ENCODE measurements around the gene ARHGAP15.
A peak's percentile ranks its signal among the peaks of the same experiment; 100 is the strongest.

Gene ARHGAP15

DNA sequence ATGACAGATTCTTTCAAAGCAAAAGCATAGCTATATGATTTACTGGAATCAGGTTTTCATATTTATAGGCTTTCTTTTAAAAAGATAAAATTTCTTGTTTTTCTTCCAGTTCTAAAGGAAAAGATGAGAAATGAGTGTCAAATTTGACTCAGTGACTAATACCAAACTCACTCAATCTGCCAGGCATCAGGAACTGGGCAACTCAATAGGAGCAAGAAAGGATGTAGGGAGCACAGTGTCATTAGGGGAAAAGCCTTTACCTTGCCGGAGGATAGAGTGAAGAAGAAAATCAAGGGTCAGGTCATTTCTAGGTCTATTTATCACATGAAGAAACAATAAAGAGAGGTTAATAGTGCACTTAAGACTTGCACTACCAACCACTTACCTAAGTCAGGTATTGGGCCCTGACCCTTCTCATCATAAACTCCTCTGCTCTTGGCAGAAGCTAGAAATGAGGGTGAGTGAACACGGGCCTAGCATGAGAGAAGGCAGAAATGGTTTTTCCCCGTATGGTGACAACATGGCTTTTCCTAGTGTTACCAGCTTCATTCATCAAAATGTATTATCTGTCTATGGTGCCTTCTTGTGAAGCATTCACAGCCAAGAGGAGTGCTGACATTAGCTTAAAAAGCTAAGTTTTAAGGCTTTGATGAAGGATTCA lies 151.0 kb downstream of the ARHGAP15 start:
- no peak for DNase-seq

DNA sequence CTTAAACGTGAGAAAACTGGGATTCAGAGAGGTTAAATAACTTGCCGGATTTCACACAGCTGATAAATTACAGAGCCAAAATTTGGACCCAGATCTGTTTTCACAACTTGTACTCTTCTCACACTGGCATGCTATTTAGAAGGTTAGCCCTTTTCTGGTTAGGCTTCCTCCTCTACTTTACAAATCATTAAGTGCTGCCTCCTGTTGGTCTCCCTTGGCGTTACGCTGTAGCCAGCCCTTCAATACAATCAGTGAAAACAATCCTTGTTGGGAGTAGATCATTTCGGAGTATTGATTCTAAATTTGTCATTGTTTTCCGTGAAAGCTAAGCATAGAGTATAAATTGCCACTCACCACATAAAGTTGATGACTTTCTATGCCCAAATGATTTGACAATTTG lies 153.5 kb downstream of the ARHGAP15 start:
- DNase-seq, result peak in 1 of 2 donors; percentile 36

DNA sequence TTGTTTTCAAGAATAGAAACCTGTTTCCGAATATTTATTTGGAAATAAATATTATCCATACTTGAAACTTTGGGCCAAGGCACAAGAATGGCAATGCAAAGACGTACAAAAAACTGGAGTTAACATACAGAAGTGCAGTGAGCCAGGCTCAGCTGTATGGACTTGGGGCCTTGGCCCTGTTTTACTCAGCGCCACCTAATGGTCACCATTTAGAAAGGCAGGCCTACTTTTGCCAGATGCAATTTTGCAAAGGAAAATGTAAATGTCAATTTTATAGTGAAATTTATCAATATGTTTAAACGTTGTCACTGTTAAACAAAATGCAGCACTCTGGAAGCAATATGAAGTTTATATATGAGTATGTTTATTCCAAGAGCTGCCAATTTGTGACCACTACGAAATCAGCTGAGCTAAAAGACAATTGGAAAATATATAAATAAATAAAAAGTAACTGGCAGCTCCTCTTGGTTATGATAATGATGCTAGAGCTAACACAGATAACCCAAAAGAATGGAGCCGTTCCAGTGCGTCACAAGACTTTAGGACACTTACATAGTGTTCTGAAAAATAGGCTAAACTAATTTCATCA lies 155.0 kb downstream of the ARHGAP15 start:
- peak; percentile 30 to 60 for DNase-seq

DNA sequence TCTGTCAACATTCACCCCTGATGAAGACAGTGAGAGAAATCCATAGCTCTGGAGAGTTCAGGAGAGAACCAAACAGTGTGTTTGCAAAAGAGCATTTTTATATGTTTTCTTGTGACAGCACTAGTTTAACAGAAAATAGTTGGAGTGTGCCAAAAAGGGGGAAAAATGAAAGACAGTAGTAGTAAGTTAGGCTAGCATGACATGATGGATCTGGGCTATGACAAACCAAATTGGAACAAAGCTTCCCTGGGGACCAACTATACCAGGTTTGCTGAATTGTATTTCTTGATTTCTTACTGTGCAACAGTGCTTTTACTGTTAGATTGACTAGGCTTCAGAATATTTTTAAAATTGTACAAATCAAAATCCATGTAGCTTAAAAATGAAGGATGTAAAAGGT lies 159.8 kb downstream of the ARHGAP15 start:
- DNase-seq, result no peak

DNA sequence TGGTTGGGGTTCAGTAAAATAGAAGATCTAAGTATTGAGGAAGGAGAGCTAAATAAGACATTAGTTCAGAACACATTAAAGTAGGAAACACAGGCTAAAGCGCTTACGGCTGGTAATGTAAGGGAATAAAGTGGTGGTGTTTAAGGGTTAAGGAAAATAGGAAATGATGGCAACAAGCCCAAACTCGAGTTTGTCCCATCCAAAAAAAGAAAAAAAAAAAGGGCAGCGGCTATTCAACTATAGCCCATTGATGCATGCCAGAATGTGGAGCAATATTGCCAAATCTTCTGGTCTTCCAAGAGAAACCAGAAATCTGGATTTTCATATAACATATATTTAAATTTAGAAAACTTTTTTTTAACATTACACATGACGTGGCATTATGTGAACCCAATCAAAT lies 161.0 kb downstream of the ARHGAP15 start:
- DNase-seq, result no peak

DNA sequence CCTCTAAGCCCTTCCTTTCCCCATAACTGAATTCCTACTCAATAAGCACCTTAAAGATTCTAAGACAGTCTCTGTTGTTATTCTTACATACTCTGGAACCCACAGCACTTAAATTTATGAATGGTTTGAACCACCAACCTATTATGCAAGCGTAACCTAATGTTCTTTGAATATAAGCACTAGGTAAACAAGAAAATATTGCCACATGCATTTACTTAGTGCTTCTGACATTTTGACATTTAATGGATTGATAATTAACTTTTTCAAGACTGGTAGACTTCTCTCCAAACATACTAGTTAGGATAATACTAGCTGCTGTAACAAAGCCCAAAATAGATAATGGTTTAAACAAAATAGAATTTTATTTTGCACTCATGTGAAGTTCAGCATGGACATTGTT lies 164.8 kb downstream of the ARHGAP15 start:
- no peak for DNase-seq

DNA sequence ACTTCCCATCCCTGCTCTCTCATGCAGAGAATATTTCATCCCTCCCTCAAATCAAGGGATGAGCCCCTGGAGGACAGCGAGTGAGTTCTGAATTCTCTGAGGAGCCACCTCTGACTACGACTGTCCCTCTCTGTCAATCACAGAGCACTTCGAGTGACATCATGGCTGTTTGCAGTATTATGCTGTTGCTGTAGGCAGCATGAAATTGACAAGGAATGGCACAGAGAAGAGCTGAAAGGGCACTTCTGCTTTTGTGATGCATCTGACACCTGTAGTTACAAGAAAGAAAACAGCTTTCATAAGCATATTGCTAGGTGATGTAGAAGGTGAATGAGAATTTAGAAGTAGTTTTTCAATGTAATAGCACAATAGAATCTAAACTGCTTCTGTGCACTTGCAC lies 166.9 kb downstream of the ARHGAP15 start:
- no peak for DNase-seq

DNA sequence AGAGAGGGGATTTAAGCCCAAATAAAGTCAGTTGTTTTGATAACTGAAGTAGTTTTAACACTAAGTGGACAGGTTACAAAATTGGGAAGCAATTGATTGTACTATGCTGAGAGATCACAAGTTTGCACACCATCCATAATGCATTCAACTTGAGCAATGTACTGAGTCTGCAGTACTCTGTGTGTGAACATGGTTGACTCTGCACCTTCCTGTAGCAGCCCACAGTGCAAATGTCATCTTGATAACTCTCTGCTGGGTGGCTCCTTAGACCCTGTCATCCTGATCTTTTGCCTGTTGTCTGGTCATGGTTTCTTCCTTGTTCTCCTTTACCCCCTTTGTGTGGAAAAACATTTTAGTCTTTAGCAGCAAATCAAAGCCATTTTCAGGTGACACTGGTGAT lies 168.0 kb downstream of the ARHGAP15 start:
- DNase-seq, result no peak

DNA sequence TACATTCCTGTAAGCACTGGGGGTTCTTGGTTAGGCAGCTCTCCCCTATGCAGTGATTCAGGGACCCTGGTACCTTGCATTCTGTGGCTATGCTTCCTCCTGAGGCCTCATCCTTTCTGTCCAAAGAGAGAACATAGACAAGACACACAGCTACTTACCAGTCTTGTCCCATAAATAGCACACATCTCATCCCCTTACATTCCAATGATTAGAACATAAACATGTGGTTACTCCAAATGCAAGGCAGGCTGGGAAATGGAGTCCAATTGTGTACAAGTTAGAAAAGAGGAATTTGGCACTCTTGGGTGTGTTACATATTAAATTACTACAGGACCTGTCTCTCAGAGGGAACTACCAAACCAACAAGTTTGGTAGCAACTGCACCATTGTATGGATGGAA lies 171.3 kb downstream of the ARHGAP15 start:
- DNase-seq, result no peak

DNA sequence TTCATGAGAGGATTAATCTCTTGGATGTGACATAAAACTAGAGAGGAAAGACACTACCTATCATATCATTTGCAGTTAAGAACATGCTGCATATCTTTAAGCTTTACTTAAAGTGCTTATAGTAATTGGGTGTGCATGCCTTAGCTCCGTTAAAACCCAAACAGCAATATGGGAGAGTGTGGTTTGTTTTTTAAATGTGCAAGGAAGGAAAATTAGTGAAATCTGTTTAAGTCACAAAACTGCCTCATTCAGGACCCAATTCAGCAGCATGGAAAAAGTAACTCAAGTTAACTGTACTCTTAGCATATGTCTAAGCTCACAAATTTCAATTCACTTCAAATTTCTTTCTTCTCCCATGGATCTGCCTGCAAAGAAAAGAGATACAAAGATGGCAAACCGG lies 182.2 kb downstream of the ARHGAP15 start:
- no peak for DNase-seq

DNA sequence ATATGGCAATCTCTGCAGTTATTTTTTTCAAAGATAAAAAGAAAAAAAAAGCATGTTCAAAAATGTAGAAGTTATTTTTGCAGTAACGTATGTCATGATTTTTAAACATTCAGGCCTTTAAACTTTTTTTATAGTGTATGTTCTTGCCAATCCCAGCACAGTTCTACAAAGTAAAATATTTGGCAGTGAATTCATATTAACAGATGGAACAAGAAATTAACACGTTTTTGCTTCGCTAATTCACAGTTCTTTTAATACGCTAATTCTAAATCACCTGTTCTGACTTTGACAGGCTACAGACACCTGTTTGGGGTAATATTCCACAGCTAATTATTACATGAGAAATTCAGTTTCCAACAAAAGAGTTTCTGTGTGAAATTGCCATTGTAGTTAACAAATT lies 183.2 kb downstream of the ARHGAP15 start:
- DNase-seq, result no peak

DNA sequence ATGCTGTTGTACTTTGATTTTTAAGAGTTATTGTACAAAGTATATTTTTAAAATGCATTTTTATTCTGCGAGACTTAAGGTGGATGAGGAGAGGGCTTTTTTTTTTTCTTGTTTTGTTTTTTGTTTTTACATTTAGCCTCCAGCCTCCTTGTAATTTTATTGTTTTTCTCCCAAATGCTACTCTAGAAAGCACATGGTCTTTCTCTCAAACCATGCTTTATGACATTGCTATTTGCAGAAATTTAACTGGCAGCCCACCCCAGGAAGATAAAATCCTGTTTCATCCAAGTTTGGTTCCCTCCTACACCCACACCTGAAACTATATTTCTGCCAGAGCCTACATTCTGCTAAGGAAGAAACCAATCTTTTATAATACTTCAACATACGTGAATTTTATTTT lies 184.6 kb downstream of the ARHGAP15 start:
- no peak for DNase-seq

DNA sequence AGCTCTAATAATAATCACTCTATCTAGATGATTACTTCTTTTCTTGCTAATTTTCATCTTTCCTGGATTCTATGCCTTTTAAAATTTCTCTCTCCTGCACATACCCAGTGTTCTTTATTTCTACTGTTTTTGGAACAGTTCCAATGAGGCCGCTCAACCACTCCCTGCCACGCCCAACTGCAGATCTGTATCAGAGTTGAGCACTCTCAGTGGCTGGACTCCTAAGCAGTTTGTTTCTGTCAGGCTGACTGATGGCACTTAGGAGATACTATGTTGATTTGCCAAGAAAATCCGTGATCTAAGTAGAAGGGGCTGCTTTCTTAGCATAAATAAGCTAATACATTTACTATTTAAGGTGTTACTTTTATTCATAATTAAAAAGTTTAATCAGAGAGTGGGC lies 192.8 kb downstream of the ARHGAP15 start:
- no peak for DNase-seq

DNA sequence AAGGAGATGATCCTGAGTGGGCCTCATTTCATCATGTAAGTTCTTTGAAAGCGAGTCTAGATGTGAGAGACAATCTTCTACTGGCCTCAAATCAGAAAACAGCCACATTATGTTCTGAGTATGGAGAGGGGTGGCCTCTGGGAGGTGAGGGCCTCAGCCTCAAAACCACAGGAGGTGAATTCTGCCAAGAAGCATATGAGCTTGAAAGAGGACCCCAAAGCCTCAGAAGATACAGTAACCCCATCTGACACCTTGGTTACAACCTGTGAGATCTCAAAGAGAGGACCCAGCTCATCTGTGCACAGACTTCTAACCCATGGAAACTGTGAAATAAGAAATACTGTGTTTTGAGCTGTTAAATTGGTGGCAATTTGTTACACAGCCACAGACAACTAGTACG lies 200.1 kb downstream of the ARHGAP15 start:
- DNase-seq, result peak in 1 of 2 donors; percentile 11

DNA sequence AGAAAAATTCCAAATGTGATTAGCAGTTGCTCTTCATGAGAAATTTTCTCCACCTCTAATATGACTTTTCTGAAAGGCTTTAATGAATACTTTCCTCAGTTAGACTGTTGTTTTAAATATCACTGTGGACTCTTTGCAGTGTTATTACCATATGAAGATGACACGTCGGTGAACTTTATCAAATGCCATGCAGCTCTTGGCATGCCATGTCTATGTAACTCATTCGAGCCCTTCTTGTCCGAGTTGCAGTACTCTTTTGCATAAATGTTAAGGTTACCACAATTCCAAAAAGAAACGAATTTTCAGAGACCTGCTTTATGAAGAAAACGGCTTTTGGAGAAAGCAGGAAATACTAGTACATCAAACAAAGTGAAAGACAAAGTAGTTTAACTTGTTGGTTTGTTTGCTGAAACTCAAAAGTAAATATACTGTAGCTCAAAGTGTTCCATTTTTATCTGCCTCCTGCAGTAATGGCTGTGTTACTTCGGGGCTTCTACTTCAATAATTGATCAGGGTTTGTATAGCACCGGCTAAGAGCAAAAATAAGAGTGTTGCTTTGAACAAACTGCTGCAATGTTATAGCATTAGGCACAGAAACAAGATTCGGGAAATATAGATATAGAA lies 204.1 kb downstream of the ARHGAP15 start:
- no peak for DNase-seq

DNA sequence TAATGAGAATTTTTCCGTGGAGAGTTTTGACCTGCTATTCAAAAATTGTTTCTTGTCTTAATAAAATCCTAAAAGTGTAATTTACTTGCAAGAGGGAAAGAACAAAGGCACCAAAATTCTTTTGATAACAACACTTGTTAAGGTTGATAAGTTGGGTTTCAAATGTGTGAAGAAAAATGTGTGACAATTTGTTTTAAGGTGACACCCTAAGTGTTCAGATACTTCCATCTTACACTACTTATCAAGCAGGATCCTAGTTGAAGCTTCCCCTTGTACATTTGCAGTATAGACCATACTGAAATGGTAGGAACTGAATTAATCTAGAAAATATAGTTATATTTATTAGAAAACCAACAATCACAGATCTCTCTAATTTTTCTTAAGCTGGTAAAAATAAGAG lies 204.6 kb downstream of the ARHGAP15 start:
- no peak for DNase-seq

DNA sequence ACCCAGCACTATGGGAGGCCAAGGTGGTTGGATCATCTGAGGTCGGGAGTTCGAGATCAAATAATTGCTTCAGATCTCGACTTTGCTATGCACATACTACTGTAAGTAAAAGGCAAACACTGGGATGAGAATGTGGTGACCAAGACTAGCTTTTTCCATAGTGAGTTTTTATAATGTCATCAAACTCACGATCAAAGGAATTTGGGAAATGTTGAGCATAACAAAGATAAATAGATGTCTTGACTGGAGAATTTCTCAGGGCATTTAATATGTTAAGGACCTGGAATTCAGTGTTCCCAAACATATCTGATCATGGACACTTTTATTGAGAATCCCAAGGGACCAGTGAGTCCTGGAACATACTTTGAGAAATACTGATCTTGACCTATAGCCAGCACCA lies 205.6 kb downstream of the ARHGAP15 start:
- DNase-seq, result no peak

DNA sequence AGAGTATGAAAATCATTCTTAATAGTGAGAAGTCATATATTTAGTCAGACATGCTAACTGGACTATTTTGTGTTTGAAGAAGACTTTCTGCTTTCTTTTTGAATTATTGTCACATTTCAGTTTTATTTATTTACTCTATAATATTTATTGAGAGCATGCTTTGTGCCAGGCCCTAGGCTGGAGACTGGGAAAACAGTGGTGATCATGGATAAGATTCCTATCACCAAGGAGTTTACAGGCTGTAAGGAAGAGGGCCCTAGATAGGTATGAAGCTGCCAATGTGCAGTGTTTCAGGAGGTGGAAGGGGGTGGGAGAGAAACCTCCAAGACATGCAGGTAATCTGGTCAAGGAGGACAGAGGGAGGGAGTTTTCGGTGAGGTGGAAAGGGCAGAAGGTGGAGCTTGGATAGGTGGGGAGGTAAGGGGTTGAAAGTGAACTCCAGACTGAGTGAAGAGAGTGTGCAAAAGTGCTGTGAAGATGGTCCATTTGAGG lies 207.5 kb downstream of the ARHGAP15 start:
- DNase-seq, result no peak

DNA sequence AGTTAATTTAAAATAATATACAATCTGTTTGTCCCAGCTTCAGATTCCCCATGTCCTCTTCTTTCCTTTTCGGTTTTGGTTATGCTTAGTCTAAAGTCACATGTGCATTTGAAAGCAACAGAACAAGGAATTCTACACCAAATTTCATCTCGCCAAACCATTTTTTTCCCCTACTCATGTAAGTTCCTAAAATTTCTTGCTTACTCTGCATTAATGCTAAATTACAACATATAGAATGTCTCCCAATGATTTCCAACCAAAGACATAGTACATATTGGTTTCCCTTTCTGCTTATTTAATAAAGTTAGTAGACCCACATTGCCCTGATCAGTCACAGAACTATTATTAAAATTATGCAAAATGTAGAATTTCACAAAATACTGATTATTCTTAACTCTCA lies 212.3 kb downstream of the ARHGAP15 start:
- no peak for DNase-seq

DNA sequence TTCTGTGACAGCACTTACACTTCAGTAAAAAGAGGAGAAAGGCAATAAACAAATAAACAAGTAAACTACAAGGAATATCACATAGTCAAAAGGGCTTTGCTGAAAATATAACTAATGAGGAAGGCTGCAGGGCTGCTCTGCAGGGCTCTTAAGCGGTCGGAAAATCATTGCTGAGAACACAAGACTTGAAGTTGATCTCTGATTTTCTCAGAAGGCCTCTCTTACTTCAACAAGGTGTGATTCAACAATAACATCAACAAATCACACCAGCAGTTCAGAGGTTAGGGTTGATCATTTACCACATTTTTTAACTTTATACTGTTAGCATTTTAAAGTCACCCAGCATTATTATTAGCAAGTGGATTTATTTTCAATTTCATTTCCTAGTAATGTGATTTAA lies 215.6 kb downstream of the ARHGAP15 start:
- DNase-seq, result no peak

DNA sequence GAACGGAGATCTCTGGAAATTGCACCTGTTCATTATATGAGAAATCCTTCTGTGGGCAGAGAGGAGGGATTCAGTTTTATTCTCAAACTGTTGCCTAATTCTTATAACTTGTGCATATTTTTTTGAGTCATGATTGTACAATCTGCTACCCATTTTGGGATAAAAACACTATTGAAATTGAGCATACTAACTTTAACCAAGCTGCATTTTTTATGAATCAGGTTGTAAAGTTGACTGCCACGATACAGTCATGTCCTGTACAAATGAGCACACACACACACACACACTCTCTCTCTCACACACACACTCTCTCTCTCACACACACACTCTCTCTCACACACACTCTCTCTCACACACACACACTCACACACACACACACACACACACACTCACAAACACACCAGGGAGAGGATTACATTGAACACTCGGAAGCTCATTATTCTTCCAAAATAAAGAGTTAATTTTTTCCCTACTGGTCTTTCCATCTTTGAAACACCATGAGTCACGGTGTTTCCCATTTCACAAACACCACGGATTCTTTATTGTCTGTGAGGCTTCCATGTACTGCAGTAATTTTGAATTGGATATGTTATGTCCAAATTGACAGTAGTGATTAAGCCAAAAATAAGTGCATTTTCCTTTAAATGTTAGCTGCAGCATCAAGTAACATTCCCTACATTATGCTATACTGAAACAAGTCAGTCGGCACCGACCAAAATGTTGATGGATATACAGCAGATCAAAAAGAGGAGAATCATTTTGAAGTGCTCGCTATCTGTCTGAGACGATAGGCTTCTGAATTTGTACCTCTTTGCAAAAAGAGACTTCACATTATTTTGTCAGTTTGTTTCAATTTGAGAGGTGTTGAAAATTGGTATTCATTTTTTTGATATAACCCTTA lies 216.9 kb downstream of the ARHGAP15 start:
- no peak for DNase-seq

DNA sequence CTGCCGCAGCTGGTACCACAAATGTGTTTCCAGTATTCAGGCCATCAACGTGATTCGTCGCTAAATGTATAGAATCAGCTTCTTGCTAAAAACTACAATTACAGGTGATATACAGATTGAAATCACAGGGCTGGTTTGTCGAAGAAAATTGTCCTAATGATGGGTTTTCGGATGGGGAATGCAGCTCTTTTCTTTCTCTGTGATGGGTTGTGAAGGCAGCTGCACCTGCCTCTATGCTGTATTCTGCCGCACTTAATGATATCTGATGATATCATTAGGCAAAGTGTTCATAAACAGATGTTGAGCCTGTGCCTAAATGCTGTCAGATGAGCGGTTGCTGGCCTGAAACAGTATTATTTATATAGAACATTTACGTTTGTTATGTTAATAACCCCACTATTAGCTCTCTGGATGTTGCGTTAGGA lies 218.1 kb downstream of the ARHGAP15 start:
- no peak for DNase-seq

DNA sequence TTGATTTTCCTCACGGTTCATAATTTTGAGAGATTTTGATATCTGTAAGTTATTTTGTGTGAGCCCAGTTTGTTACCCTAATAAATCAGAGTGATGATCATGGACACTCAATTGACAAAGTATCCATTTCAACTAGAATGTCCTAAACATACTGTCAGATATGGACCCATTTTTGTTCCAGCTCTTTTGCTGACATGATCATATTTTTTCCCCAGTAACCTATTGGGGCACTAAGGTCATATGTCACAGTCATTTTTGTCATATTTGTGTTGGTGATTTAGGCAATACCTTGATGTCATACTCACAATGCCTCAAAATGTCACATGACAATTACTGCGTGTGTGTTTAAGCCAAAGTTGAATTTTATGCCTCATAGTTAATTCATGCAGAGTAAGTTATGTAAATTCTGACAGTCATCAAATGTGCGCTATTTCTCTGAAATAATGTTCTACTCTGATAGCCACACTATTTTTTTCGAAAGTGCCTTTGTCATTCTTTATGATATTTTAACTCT lies 218.7 kb downstream of the ARHGAP15 start:
- DNase-seq, result no peak
